Esophagus muscularis mucosa (tissue), 4 donors: ENCODE results near the gene MPPED1.

Source experiments
- EP300 ChIP-seq: sonication (generic); formaldehyde crosslinking; IDR thresholded peaks from one replicate; pipeline ENCODE4 v1.6.1; 2017; ENCODE audit warnings: antibody characterized with exemption
- POLR2A ChIP-seq: fragments of 450-650 bp; IDR thresholded peaks from one replicate; pipeline ENCODE4 v1.6.1; 2017; ENCODE audit warnings: antibody characterized with exemption, moderate library complexity, mild to moderate bottlenecking, low read depth
- POLR2AphosphoS5 ChIP-seq, 2 donors: sonication (generic); formaldehyde crosslinking; IDR thresholded peaks; one replicate each; pipeline ENCODE4 v1.6.1; 2017; ENCODE audit warnings: antibody characterized with exemption in 2 of 2
- TF ChIP-seq, protein P1 (sequence below), 3 experiments: fragments of 200-600 bp in 2 of 3; fragments of 450-650 bp in 1 of 3; sonication (generic) in 2 of 3; IDR thresholded peaks; one replicate each; pipeline ENCODE4 v1.5.1; 2017 to 2019; ENCODE audit warnings: antibody characterized with exemption in 3 of 3, mild to moderate bottlenecking in 2 of 3, moderate library complexity in 1 of 3

DNA sequence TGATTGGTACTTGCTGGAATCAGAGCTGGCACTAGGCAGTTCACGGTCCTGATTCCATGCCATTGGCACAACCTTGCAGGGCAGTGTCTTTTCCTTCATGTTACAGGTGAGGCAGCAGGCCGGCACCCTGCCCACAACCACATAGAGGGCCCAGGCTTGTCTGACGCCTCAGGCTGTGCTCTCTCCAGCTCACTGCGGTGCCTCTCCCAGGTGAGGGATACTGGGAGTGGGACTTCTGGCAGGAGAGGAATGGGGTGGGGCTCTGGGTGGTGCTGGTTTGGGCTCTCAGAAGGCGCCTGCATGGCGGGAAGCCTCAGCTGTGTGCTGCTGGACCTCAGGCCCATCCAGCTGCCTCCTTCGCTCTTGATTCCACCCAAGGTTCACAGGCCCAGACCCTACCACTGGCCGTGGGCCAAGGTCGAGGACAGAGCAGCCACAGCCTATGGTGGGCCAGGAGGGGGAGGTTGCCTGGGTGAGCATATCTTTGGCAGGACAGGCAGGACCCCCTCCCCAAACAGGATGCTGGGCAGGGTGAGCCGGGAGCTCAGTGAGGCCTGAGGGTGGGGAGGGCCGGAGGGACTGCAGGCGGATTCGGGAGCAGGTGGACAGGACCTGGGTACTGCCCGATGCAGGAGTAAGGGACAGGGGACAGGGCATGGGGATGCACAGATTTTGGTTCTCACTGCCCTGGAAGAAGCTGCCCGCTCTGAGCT is 7.0 kb upstream of the MPPED1 start:
- TF ChIP-seq, protein P1, sequence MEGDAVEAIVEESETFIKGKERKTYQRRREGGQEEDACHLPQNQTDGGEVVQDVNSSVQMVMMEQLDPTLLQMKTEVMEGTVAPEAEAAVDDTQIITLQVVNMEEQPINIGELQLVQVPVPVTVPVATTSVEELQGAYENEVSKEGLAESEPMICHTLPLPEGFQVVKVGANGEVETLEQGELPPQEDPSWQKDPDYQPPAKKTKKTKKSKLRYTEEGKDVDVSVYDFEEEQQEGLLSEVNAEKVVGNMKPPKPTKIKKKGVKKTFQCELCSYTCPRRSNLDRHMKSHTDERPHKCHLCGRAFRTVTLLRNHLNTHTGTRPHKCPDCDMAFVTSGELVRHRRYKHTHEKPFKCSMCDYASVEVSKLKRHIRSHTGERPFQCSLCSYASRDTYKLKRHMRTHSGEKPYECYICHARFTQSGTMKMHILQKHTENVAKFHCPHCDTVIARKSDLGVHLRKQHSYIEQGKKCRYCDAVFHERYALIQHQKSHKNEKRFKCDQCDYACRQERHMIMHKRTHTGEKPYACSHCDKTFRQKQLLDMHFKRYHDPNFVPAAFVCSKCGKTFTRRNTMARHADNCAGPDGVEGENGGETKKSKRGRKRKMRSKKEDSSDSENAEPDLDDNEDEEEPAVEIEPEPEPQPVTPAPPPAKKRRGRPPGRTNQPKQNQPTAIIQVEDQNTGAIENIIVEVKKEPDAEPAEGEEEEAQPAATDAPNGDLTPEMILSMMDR (IDR thresholded peaks at IDR 0.05): no peak
- no peak for TF ChIP-seq POLR2AphosphoS5 (IDR thresholded peaks at IDR 0.05)
- no peak for TF ChIP-seq POLR2A
- no peak for TF ChIP-seq EP300
